SU-DHL-6 (cell line): ENCODE measurements around the gene PLPP3.

ENCODE experiments used
- H2AFZ ChIP-seq: fragments of 200-600 bp; sonication (generic); 2 replicates; pipeline ENCODE4 v1.6.1; 2014; ENCODE audit warnings: low read depth, mild to moderate bottlenecking, moderate library complexity, mixed read lengths, antibody characterized with exemption, low read length; ENCODE audit not compliant: severe bottlenecking
- H3F3A ChIP-seq: fragments of 200-600 bp; shearing (Covaris generic); 2 replicates; pipeline ENCODE4 v1.6.0; 2016; ENCODE audit warnings: antibody characterized with exemption, mild to moderate bottlenecking; ENCODE audit not compliant: insufficient read depth
- H3K27ac ChIP-seq: fragments of 200-600 bp; sonication (generic); 2 replicates; pipeline ENCODE4 v1.5.1; 2016; ENCODE audit warnings: low read depth, mild to moderate bottlenecking, low read length, moderate library complexity, mixed read lengths
- H3K27me3 ChIP-seq: fragments of 200-600 bp; sonication (generic), shearing (Covaris generic); 2 replicates; pipeline ENCODE4 v1.6.0; 2014; ENCODE audit warnings: mild to moderate bottlenecking, low read length
- H3K36me3 ChIP-seq: fragments of 200-600 bp; sonication (generic); 2 replicates; pipeline ENCODE4 v1.6.1; 2014; ENCODE audit warnings: mild to moderate bottlenecking, low read length, mixed read lengths
- H3K4me2 ChIP-seq: fragments of 300-600, 200-600 bp; shearing (Covaris generic), sonication (generic); 2 replicates; pipeline ENCODE4 v1.6.0; 2014; ENCODE audit warnings: low read length, low read depth, mild to moderate bottlenecking; ENCODE audit not compliant: poor library complexity, severe bottlenecking
- H3K4me3 ChIP-seq: fragments of 200-600 bp; sonication (generic); 2 replicates; pipeline ENCODE4 v1.5.1; 2014; ENCODE audit warnings: antibody characterized with exemption, low read length, mild to moderate bottlenecking, mixed read lengths; ENCODE audit not compliant: insufficient read depth, poor library complexity, severe bottlenecking
- H3K79me2 ChIP-seq: fragments of 200-600 bp; sonication (generic); 2 replicates; pipeline ENCODE4 v1.6.1; 2014; ENCODE audit warnings: mild to moderate bottlenecking, low read length, moderate library complexity; ENCODE audit not compliant: insufficient read depth
- H3K9ac ChIP-seq: fragments of 200-600 bp; sonication (generic); 2 replicates; pipeline ENCODE4 v1.7.0; 2014; ENCODE audit warnings: mild to moderate bottlenecking, low read length
- H3K9me2 ChIP-seq: fragments of 200-600 bp; sonication (generic); replicated peaks from 2 replicates; pipeline ENCODE4 v1.6.1; 2014; ENCODE audit warnings: low read length; ENCODE audit not compliant: insufficient read depth
- H3K9me3 ChIP-seq: fragments of 200-600 bp; sonication (generic); 2 replicates; pipeline ENCODE4 v1.6.1; 2014; ENCODE audit warnings: low read length, mixed read lengths; ENCODE audit not compliant: insufficient read depth
- H4K20me1 ChIP-seq: fragments of 200-600 bp; sonication (generic); 2 replicates; pipeline ENCODE4 v1.6.1; 2014; ENCODE audit warnings: low read depth, mild to moderate bottlenecking, antibody characterized with exemption, low read length, moderate library complexity, mixed read lengths
- CTCF ChIP-seq: fragments of 200-600 bp; sonication (generic); IDR thresholded peaks from one replicate; pipeline ENCODE4 v1.5.1; 2017; ENCODE audit warnings: antibody characterized with exemption, mild to moderate bottlenecking, low read length, moderate library complexity; ENCODE audit not compliant: insufficient read depth, poor library complexity, severe bottlenecking
- EZH2phosphoT487 ChIP-seq: fragments of 200-600 bp; sonication (generic), shearing (Covaris generic); conservative IDR thresholded peaks from 2 replicates; pipeline ENCODE4 v1.6.1; 2018; ENCODE audit warnings: mild to moderate bottlenecking, antibody characterized with exemption, low read length, moderate library complexity, mixed read lengths

Gene PLPP3

GRCh38 chr1:56506951-56507491 is 72.3 kb downstream of the PLPP3 start:
- H3K27me3 ChIP-seq, result no peaks in the 10 kb centered on the region
- no peaks in the 10 kb centered on the region for H3F3A ChIP-seq
- no peak overlapping the region for H2AFZ ChIP-seq
- no peaks in the 10 kb centered on the region for H3K9me2 ChIP-seq
- H3K79me2 ChIP-seq, result no peaks in the 10 kb centered on the region
- no peaks in the 10 kb centered on the region for H3K9me3 ChIP-seq
- no peak overlapping the region for H3K4me2 ChIP-seq
- H3K27ac ChIP-seq, result no peak overlapping the region
- H4K20me1 ChIP-seq, result no peaks in the 10 kb centered on the region
- H3K9ac ChIP-seq, result no peak overlapping the region
- no peaks in the 10 kb centered on the region for H3K36me3 ChIP-seq
- TF ChIP-seq CTCF, result no peak
- TF ChIP-seq EZH2phosphoT487, result no peak
- H3K4me3 ChIP-seq, result no peak overlapping the region

- no peaks in the 10 kb centered on the region for H3K36me3 ChIP-seq
- H3K27ac ChIP-seq, result no peak overlapping the region
- H3F3A ChIP-seq, result no peaks in the 10 kb centered on the region
Observed at GRCh38 chr1:56505792-56506743, 73.3 kb downstream of the PLPP3 start.

GRCh38 chr1:56502700-56503245 is 76.6 kb downstream of the PLPP3 start:
- H3K27ac ChIP-seq, result no peak overlapping the region
- no peaks in the 10 kb centered on the region for H3K79me2 ChIP-seq
- no peaks in the 10 kb centered on the region for H3K36me3 ChIP-seq
- H3K4me2 ChIP-seq, result no peak overlapping the region
- H3F3A ChIP-seq, result no peaks in the 10 kb centered on the region
- H3K9me3 ChIP-seq, result no peaks in the 10 kb centered on the region
- no peak overlapping the region for H3K9ac ChIP-seq
- H2AFZ ChIP-seq, result no peak overlapping the region
- no peaks in the 10 kb centered on the region for H3K9me2 ChIP-seq
- no peak for TF ChIP-seq CTCF
- TF ChIP-seq EZH2phosphoT487, result no peak
- no peak overlapping the region for H3K4me3 ChIP-seq
- H4K20me1 ChIP-seq, result no peaks in the 10 kb centered on the region
- H3K27me3 ChIP-seq, result no peaks in the 10 kb centered on the region

More at GRCh38 chr1:56505792-56506743, 73.3 kb downstream of the PLPP3 start:
- Histone ChIP-seq H3K27me3 (no peaks in the 10 kb centered on the region), H3K79me2 (no peaks in the 10 kb centered on the region), H3K4me3 (no peak overlapping the region), H2AFZ (no peak overlapping the region), H3K9me2 (no peaks in the 10 kb centered on the region), H3K4me2 (no peak overlapping the region), H4K20me1 (no peaks in the 10 kb centered on the region), H3K9me3 (no peaks in the 10 kb centered on the region), H3K9ac (no peak overlapping the region)
- no peak for TF ChIP-seq EZH2phosphoT487
- no peak for TF ChIP-seq CTCF
